ENCODE measurements around the gene MAMDC2.

DNA sequence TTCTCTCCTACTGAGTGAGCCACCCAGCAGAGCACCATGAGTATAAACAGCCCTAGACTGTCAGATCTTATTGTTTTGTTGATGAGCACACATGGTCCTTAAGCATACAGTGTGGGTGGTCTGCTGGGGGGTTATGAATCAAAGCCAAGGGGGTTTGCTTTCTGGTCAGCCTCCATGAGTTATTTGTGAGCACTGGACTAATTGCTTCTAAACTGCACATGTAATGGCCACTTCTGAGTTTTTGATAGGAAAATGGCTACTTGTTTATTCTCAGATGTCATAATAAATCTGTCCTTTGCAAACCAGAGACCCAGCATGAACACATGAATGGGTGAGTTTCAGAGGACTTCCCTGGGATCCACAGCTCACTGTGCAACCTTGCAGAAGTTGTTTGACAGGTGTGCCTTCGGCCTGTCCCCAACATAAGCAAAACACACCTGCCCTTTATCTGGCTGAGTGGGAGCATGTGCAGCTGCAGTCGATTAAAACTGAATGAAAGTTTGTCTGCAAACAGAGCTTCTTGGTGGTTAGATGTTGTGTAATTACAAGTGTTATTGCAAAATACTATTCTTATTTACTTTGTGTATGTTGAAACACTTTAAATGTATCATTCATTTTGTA, 35.9 kb downstream of the MAMDC2 start:
- no peak for TF ChIP-seq CTCF (IDR thresholded peaks at IDR 0.05)
- no peak for TF ChIP-seq EZH2phosphoT487 (IDR thresholded peaks at IDR 0.05)
